AG09319 (cell line): ENCODE data around the gene INHBA.
A peak's percentile ranks its signal among the peaks of the same experiment; 100 is the strongest.

Experiments
- DNase-seq: peaks from one replicate; pipeline ENCODE4 v3.0.0-alpha.2; 2010; ENCODE audit warnings: low read depth; ENCODE audit errors: extremely low read depth
- CTCF ChIP-seq: IDR thresholded peaks from 2 replicates; pipeline ENCODE4 v1.5.1; 2011; ENCODE audit warnings: low read depth, mild to moderate bottlenecking, inconsistent platforms, low read length, moderate library complexity

INHBA gene

GRCh38 chr7:41661596-41661995 lies 41.3 kb downstream of the INHBA start:
- no peak for TF ChIP-seq CTCF
- DNase-seq = no peak

- no peak for TF ChIP-seq CTCF
- DNase-seq = no peak
Observed at GRCh38 chr7:41659539-41659938, 43.4 kb downstream of the INHBA start.

GRCh38 chr7:41656366-41656765 lies 46.5 kb downstream of the INHBA start:
- no peak for TF ChIP-seq CTCF
- peak; percentile 15 for DNase-seq

- no peak for DNase-seq
- TF ChIP-seq CTCF = no peak
Observed at GRCh38 chr7:41655426-41655825, 47.5 kb downstream of the INHBA start.

GRCh38 chr7:41652267-41652666 lies 50.6 kb downstream of the INHBA start:
- peak; percentile 72 for DNase-seq
- TF ChIP-seq CTCF = no peak

GRCh38 chr7:41648501-41648900 lies 54.4 kb downstream of the INHBA start:
- TF ChIP-seq CTCF = no peak
- no peak for DNase-seq

GRCh38 chr7:41643616-41644015 lies 59.3 kb downstream of the INHBA start:
- no peak for TF ChIP-seq CTCF
- DNase-seq = no peak

- no peak for DNase-seq
- TF ChIP-seq CTCF = no peak
Observed at GRCh38 chr7:41641665-41642014, 61.2 kb downstream of the INHBA start.
